Lower leg skin (tissue), 4 donors: ENCODE results near the gene APCDD1. TPM values are rescaled to one million over a fixed set of nuclear protein-coding genes. Genes with fewer than 3 reads are reported as not detected.
"Not testable (repeated sequence)": the region's sequence is repeated elsewhere in the genome, so short reads cannot be mapped to it uniquely, and the experiment has no call there.

ENCODE experiments used
- DNase-seq, 2 donors: peaks; one replicate each; pipeline ENCODE4 v3.0.0-alpha.2; 2019; ENCODE audit warnings: low spot score in 2 of 2
- H3K4me3 ChIP-seq: fragments of 200-600 bp; sonication (generic); 2 replicates; pipeline ENCODE4 v1.5.1; 2017; ENCODE audit warnings: mild to moderate bottlenecking, low read depth; ENCODE audit not compliant: poor library complexity, severe bottlenecking
- POLR2A ChIP-seq, 2 donors: fragments of 450-650 bp; IDR thresholded peaks; one replicate each; pipeline ENCODE4 v1.6.1; 2016 to 2017; ENCODE audit warnings: antibody characterized with exemption in 2 of 2, mild to moderate bottlenecking in 1 of 2, moderate library complexity in 1 of 2
- WGBS, 2 donors: methylation state at CpG; one replicate each; pipeline ENCODE4 v1.1.5; 2018; 5-methylcytosine and 5-hydroxymethylcytosine counted together
- intact Hi-C: fragments of 100-400 bp; cut with DNase I; formaldehyde crosslinking; loops from one replicate; pipeline ENCODE4 v1.15.0; 2023; ENCODE audit warnings: low total_unique reads
- total RNA-seq, 4 donors: library from RNA; depleted of rRNA; stranded (reverse); fragments of >200 nt; gene quantifications; one replicate each; pipeline ENCODE4 v1.1.0, GENCODE V29; 2016
- TF ChIP-seq, protein P1 (sequence below), 3 donors: fragments of 450-650 bp; IDR thresholded peaks; one replicate each; pipeline ENCODE4 v1.5.1; 2016; ENCODE audit warnings: antibody characterized with exemption in 3 of 3, mild to moderate bottlenecking in 3 of 3, moderate library complexity in 2 of 3

The APCDD1 gene
- total RNA-seq, 4 donors from 2014 or later: 76.6 to 192 (median 180) TPM

- DNase-seq: no peak
- no peak overlapping the region for H3K4me3 ChIP-seq
- no peak for TF ChIP-seq POLR2A (IDR thresholded peaks at IDR 0.05)
- TF ChIP-seq, protein P1, sequence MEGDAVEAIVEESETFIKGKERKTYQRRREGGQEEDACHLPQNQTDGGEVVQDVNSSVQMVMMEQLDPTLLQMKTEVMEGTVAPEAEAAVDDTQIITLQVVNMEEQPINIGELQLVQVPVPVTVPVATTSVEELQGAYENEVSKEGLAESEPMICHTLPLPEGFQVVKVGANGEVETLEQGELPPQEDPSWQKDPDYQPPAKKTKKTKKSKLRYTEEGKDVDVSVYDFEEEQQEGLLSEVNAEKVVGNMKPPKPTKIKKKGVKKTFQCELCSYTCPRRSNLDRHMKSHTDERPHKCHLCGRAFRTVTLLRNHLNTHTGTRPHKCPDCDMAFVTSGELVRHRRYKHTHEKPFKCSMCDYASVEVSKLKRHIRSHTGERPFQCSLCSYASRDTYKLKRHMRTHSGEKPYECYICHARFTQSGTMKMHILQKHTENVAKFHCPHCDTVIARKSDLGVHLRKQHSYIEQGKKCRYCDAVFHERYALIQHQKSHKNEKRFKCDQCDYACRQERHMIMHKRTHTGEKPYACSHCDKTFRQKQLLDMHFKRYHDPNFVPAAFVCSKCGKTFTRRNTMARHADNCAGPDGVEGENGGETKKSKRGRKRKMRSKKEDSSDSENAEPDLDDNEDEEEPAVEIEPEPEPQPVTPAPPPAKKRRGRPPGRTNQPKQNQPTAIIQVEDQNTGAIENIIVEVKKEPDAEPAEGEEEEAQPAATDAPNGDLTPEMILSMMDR (IDR thresholded peaks at IDR 0.05): no peak
- intact Hi-C loops: no loop called here
- 40 to 59% methylated on average over 1 of the region's 1 CpG for WGBS, 2 donors
These were observed 5.2 kb downstream of the APCDD1 start for GRCh38 chr18:10459587-10459986.

DNA sequence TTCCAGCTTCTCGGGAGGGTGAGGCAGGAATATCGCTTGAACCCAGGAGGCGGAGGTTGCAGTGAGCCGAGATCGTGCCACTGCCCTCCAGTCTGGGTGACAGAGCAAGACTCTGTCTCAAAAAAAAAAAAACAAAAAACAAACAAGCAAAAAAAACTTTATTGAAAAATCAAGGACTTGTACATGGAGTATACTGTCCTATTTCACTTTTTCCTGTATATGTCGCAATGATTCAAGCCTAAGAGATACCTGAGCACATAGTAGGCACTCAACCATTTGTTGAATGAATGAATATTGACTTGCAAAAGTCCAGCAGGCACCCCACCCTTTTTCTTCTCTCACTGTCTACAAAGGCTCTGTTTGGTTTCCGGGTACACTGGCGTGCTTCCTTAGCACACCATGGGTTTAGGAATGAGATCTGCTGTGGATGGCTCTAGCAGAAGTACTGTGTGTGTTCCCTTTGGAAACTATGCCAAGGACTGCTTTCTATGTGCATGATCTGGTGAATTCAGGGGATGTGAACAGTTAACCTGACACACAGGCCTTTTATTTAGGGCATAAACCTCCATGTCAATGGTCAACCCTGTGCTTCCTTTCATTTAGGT lies 6.1 kb downstream of the APCDD1 start:
- 60 to 69% methylated on average over 8 of the region's 8 CpGs for WGBS, 2 donors

DNA sequence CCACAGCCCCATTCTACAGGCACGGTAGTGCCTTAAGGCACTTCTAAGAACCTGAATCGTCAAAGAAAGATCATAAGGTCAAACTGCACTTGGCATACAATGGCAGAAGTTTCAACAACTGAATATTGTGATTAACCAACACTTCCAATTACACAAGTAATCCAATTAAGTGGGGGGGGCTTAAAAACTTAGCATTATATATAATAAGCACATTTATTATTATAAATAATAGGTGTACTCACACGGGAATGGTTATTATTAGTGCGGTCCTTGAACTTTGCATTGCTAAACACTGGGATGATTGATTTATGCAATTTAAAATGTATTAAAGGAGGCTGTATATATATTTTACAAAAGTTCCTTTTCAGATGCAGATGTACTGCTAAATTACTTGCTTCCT lies 7.6 kb downstream of the APCDD1 start:
- intact Hi-C loops: no loop called here
- WGBS, 2 donors: 47 to 51% methylated on average over 4 of the region's 4 CpGs
- DNase-seq: no peak
- TF ChIP-seq, protein P1 (IDR thresholded peaks at IDR 0.05): no peak
- no peak for TF ChIP-seq POLR2A (IDR thresholded peaks at IDR 0.05)
- no peak overlapping the region for H3K4me3 ChIP-seq

More for the DNA sequence above, 6.1 kb downstream of the APCDD1 start:
- intact Hi-C loops: no loop called here
- no peak for DNase-seq
- TF ChIP-seq, protein P1 (IDR thresholded peaks at IDR 0.05): no peak
- no peak for TF ChIP-seq POLR2A (IDR thresholded peaks at IDR 0.05)
- no peak overlapping the region for H3K4me3 ChIP-seq

DNA sequence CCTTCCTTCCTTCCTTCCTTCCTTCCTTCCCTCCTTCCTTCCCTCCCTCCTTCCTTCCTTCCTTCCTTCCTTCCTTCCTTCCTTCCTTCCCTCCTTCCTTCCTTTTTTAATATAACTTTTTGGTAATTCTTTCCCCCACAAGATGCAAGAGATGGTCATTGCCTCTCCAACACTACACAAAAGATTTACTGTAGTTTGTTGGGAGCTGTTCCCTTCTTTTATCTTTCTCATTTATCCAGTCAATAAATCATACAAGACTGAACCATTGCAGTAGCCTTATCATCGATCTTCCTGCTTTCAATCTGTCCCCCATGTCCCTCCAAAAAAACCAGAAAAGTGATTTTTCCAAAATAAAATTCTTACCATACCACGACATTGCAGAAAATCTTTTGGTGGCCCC lies 8.2 kb downstream of the APCDD1 start:
- TF ChIP-seq POLR2A (IDR thresholded peaks at IDR 0.05): no peak
- TF ChIP-seq, protein P1 (IDR thresholded peaks at IDR 0.05): no peak
- intact Hi-C loops: no loop called here
- DNase-seq: no peak
- no peak overlapping the region for H3K4me3 ChIP-seq
- 51 to 65% methylated on average over 2 of the region's 2 CpGs for WGBS, 2 donors

GRCh38 chr18:10463096-10463495 lies 8.7 kb downstream of the APCDD1 start:
- DNase-seq: no peak
- no peak overlapping the region for H3K4me3 ChIP-seq
- intact Hi-C loops: no loop called here
- 80 to 81% methylated on average over 6 of the region's 6 CpGs for WGBS, 2 donors
- TF ChIP-seq, protein P1 (IDR thresholded peaks at IDR 0.05): no peak
- TF ChIP-seq POLR2A (IDR thresholded peaks at IDR 0.05): no peak

DNA sequence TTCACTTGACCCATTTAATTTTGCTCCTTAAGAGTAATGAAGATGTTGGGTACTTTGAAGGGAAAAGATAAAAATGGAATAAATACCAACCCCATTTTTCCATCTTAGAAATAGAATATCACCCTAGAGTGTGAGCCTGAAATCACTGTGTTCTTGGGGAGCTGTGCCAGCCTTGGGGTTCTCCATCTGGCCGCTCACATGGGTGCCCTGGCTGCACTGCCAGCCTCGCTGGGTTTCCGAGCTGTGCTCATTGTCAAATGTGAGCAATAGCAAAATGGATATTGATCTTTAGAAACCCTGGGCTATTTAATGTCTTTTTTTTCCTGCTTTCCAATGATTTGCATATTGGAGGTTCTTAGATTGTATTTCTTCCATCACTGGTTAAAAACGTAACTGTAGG lies 9.3 kb downstream of the APCDD1 start:
- TF ChIP-seq, protein P1 (IDR thresholded peaks at IDR 0.05): no peak
- no peak for TF ChIP-seq POLR2A (IDR thresholded peaks at IDR 0.05)

DNA sequence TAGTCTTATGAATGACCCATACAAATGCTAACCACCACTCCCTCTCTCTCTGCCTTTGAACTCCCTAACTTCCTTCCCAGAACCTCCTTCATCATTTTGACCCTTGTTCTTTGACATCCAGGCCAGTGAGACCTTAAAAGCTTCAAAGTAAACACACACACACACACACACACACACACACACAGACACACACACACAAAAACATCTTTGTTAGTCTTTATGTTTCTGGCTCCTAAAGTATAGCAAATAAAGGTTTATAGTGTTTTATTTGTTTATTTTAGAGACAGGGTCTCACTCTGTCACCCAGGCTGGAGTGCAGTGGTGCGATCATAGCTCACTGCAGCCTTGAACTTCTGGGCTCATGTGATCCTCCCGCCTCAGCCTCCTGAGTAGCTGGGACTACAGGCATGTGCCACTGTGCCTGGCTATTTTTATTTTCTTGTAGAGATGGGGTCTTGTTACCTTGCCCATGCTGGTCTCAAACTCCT lies 9.8 kb downstream of the APCDD1 start:
- WGBS, 2 donors: 96 to 100% methylated on average over 2 of the region's 2 CpGs
- DNase-seq, intact Hi-C loops, H3K4me3 ChIP-seq: not testable (repeated sequence)

More for the DNA sequence above, 9.3 kb downstream of the APCDD1 start:
- 78 to 83% methylated on average over 4 of the region's 4 CpGs for WGBS, 2 donors
- DNase-seq: no peak
- intact Hi-C loops: no loop called here
- no peak overlapping the region for H3K4me3 ChIP-seq
